Breast epithelium (tissue), 3 donors: ENCODE data around the gene APEH.

Experiments used
- POLR2AphosphoS5 ChIP-seq, 3 donors: sonication (generic); formaldehyde crosslinking; IDR thresholded peaks; one replicate each; pipeline ENCODE4 v1.6.1; 2017; ENCODE audit warnings: antibody characterized with exemption in 3 of 3
- TF ChIP-seq, protein P1 (sequence below), 3 donors: fragments of 450-650 bp; IDR thresholded peaks; one replicate each; pipeline ENCODE4 v1.5.1; 2016 to 2017; ENCODE audit warnings: antibody characterized with exemption in 3 of 3, mild to moderate bottlenecking in 3 of 3, moderate library complexity in 3 of 3

- TF ChIP-seq POLR2AphosphoS5 (IDR thresholded peaks at IDR 0.05) = no peak
- TF ChIP-seq, protein P1, sequence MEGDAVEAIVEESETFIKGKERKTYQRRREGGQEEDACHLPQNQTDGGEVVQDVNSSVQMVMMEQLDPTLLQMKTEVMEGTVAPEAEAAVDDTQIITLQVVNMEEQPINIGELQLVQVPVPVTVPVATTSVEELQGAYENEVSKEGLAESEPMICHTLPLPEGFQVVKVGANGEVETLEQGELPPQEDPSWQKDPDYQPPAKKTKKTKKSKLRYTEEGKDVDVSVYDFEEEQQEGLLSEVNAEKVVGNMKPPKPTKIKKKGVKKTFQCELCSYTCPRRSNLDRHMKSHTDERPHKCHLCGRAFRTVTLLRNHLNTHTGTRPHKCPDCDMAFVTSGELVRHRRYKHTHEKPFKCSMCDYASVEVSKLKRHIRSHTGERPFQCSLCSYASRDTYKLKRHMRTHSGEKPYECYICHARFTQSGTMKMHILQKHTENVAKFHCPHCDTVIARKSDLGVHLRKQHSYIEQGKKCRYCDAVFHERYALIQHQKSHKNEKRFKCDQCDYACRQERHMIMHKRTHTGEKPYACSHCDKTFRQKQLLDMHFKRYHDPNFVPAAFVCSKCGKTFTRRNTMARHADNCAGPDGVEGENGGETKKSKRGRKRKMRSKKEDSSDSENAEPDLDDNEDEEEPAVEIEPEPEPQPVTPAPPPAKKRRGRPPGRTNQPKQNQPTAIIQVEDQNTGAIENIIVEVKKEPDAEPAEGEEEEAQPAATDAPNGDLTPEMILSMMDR (IDR thresholded peaks at IDR 0.05) = no peak
These were observed 40.8 kb downstream of the APEH start for GRCh38 chr3:49714728-49715550.
